GM04504 (cell line): ENCODE data around the gene SNRPA.
A peak's percentile ranks its signal among the peaks of the same experiment; 100 is the strongest.
"Not testable (repeated sequence)": the region's sequence is repeated elsewhere in the genome, so short reads cannot be mapped to it uniquely, and the experiment has no call there.

Experiments used
- DNase-seq: peaks from one replicate; pipeline ENCODE4 v3.0.0-alpha.2; 2012; ENCODE audit warnings: low read depth

The SNRPA gene

DNA sequence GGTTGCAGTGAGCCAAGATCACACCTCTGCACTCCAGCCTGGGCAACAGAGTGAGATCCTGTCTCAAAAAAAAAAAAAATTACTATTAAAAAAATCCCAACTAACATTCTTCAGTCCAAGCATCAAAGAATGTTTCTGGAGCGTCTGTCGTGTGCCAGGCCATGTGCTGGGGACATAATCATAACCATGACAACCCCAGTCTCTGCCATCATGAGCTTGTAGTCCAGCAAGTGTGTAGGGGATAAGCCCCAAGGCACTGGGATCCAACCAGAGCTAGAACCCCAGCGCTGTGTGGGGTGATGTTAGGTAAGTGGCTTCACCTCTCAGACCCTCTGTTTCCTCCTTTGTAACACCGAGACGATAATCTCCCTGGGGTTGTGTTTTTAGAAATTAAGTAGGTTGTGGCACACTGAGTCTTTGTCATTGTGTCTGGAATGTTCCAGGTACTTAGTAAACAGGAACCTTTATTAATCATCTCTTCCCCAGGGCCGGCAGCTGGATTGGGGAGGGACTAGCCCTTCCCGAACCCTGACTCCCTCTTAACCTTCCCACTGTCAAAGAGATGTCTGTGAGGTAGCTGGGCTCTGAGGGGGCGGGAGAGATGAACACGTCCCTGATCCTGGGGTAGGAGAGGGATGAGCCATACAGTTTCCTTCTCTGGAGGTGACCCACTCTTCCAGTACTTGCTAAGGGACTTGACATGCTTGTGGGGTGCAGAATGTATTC, 28.9 kb upstream of the SNRPA start:
- no peak for DNase-seq

DNA sequence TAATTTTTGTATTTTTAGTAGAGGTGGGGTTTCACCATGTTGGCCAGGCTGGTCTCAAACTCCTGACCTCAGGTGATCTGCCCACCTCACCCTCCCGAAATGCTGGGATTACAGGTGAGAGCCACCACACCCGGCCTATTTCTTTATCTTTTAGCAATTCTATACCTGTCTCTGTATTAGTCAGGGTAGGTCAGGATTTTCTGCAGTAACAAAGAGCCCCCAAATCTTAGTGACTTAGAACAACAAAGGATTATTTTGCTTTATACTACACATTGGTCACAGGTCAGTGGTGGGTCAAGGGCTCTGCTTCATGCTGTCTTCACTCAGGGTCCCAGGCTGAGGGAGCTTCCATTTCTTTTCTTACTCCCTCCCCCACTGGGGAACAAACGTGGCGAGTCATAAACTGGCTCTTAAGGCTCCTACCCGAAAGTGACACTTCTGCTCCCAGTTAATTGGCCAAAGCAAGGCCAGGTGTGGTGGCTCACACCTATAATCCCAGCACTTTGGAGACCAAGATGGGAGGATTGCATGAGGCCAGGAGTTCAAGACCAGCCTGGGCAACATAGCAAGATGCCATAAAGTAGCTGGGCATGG, 27.2 kb upstream of the SNRPA start:
- DNase-seq: no peak

DNA sequence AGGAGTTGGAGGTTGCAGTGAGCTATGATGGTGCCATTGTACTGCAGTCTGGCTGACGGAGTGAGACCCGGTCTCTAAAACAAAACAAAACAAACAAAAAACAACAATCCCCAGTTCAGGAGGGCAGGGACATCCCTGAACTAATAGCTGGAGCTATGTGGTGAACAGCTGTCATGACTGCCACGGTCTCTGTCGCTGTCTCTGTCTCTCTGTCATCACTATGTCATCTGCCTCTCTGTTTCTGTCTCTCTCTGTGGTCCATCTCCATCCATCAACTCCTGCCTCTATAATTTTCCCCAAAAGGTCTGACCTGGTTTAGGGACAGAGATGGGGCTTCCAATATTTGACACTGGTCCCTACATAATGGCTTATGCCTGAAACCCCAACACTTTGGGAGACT, 26.7 kb upstream of the SNRPA start:
- no peak for DNase-seq

DNA sequence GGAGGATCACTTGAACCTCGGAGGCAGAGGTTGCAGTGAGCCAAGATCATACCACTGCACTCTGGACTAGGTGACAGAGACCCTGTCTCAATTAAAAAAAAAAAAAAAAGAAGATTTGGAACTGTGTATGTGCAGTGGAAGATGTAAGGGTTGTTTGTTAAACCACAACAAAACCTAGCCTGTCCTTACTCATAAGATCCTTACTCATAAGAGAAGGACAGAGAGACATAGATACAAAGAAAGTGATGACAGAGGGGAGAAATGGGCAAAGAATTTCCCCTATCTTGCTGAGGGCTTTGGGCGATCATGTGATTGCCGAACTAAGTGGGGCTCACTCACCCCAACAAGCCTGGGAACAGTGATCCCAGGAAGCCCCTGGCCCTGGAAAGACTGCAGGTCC, 26.1 kb upstream of the SNRPA start:
- DNase-seq: no peak

DNA sequence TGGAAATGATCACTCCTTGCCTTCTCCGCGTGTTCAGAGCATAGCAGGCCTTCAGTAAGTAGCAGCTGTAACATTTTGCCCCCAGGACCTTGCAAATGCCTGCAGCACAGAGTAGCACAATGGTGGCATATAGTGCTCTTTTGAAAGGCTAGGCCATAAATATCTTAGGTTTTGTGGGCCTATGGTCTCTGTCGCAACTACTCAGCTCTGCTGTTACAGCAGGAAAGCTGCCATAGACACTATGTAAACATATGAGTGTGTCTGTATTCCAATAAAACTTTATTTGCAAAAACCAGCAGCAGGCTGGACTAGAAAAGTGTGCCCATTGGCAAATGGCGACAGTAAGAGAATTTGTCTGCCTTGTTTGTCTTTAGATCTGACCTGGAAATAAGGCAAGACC, 24.7 kb upstream of the SNRPA start:
- no peak for DNase-seq

DNA sequence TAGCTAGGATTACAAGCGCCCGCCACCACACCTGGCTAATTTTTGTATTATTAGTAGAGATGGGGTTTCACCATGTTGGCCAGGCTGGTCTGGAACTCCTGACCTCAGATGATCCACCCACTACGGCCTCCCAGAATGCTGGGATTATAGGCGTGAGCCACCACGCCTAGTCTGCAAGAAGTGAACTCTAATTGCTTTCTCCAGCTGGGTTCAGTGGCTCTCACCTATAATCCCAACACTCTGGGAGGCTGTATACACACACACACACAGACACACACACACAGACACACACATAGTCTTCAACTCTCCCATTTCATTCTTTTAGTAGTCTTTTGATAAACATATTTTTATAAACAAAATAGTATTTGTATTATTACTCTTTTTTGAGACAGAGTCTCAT, 20.9 kb upstream of the SNRPA start:
- not testable (repeated sequence) for DNase-seq

DNA sequence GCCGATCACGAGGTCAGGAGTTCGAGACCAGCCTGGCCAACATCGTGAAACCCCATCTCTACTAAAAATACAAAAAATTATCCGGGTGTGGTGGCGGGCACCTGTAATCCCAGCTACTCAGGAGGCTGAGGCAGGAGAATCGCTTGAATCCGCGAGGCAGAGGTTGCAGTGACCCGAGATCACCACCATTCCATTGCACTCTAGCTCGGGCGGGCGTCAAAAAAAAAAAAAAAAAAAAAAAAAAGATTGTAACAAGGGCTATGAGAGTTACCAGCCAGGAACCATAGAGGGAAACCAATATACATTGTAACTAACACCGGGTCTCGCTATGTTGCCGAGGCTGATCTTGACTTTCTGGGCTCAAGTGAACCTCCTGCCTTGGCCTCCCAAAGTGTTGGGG, 18.7 kb upstream of the SNRPA start:
- not testable (repeated sequence) for DNase-seq

DNA sequence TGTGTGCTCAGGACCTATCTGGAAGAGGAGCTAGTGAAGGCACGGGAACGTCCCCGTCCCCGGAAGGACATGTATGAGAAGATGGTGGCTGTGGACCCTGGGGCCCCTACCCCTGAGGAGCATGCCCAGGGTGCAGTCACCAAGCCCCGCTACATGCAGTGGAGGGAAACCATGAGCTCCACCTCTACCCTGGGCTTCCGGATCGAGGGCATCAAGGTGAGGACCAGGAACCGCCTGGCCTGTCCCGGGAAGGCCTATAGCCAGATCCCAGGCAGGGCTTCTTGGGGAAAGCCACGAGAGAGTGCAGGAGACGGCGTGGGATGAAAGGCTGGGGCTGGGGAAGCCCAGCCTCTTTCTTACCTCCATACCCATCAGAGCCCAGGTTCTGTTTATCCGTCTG, 17.9 kb upstream of the SNRPA start:
- DNase-seq: no peak

DNA sequence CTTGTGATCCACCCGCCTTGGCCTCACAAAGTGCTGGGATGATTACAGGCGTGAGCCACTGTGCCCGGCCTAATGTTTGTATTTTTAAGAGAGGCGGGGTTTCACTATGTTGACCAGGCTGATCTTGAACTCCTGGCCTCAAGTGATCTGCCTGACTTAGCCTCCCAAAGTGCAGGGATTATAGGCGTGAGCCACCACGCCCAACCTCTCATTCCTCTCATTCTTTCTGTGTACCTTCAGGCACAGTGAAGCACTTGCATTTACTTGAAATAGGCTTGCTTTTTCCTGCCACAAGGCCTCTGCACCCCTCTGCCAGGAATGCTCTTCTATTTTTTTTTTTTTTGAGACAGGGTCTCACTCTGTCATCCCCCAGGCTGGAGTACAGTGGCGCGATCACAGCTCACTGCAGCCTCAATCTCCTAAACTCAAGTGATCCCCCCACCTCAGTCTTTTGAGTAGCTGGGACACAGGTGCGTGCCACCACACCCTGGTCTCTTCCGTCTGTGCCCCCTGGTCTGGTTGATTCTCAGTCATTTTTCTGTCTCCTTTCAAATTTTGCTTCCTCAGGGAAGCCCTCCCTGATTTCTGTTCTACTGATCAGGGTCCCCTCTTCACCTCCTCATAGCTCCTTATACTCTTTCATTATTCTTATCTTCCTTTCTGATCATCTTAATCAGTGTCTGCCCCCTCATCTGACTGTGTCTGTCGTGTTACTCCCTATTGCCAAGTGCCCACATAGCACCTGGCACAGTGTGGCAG, 15.8 kb upstream of the SNRPA start:
- DNase-seq: no peak

DNA sequence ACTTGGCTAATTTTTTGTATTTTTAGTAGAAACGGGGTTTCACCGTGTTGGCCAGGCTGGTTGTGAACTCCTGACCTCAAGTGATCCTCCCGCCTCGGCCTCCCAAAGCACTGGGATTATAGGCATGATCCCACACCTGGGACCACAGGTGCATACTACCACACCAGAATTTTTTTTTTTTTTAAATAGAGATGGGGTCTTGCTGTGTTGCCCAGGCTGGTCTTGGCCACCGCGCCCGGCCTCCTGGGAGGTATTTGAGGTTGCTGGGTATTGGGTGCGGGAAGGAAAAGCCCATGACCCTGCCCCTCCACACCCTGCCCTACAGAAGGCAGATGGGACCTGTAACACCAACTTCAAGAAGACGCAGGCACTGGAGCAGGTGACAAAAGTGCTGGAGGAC, 14.3 kb upstream of the SNRPA start:
- no peak for DNase-seq

DNA sequence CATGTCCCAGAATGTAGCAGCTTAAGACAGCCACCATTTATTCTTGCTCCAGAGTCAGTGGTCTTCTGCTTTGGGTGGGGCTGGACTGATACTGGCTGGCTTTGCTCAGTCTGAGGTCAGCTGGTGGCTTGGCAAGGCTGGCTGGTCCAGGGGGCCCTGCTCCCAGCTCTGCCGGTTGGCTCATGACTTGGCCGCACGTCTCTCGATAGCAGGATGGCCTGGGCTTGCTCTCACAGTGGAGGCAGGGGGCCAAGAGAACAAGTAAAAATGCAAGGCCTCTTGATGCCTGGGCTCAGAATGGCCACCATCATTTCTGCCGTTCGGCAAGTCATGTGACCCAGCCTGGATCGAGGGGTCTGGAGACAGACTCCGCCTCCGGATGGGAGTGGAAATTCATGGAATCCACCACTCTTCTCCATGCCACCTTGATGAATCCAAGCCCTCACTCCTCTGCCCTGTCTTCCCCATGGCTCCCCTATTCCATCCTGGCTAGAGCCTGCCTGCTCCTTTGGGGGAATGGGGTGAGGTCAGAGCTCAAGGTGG, 13.8 kb upstream of the SNRPA start:
- DNase-seq: no peak

DNA sequence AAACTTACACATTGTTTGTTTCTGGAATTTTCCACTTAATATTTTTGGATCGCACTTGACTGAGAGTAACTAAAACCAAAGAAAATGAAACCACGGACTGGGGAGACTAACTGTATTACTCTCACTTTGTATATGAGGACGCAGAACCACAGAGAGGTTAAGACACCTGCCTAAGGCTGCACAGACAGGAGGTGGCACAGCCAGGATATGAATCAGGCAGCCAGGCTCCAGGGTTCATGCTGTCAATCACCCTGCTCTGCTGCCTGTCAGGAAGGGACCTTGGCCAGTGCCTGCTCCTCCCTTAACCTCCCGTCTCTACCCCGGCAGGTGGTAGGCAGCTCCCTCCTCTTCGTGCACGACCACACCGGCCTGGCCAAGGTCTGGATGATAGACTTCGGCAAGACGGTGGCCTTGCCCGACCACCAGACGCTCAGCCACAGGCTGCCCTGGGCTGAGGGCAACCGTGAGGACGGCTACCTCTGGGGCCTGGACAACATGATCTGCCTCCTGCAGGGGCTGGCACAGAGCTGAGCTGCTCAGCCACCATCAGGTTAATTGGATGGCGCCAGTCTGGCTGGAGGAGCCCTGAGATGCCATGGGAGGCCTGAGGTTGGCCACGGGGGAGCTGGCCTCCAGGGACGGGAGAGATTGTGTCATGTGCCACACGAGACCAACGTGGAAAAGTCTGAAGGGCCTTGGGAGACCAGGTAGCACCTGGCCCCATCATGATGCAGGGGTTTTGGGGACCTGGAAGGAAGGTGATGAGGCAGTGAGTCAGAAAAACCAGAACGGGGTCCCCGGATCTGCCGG, 11.8 kb upstream of the SNRPA start:
- DNase-seq: no peak

DNA sequence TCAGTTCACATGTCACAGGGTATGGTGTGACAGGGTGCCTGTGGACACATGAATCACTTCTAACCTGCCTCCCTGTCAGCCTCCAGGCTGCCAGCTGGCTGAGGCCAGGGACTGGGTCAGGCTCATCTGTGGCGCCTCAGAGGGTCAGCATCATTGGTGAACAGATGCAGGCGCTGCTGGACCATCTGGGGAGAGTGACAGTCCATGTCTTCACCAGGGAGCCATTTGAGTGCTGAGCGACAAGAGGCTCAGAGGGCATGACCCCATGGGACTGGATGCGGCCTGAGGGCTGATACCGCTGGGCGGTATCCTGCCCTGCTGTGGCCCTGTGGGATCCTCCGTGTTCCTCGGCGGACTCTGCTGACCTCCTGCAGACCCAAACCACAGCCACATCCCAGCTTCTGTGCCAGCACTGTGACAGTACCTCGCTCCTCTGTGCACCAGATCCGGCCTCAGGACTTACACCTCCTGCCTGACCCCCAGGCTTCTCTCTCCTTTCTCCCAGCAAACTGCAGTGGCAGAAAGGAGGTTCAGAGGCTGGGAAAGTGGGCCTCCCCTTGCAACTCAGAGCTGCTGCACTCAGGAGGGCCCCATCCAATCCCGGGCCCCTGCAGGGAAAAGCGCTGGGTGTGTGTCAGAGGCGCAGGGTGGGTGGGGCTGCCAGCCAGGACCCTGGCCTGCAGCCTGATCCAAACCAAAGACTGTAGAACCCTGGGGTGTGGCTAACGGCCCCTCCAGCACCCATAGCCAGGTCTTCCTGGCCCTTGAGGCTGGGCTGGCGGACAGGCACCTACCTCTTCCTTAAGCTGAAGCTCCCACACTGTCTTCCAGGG, 10.9 kb upstream of the SNRPA start:
- DNase-seq: no peak

DNA sequence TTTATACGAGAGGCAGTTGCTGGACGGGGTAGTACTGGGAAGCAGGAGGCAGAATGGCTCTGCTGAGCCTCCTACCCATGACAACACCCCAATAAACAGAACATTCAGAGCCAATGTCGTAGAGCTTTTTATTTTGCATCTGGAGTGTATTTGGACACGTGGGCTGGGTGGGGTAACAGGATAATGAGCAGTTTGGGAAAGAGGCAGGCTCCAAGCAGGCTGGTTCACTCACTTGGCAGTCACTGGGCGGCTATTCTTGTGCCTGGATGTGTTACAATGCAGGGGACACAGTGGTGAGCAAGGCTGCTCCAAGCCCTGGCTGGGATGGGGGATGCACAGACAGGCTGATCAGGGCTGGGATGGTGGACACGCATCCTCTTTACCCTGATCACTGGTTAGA, 10.3 kb upstream of the SNRPA start:
- DNase-seq: peak; percentile 82

DNA sequence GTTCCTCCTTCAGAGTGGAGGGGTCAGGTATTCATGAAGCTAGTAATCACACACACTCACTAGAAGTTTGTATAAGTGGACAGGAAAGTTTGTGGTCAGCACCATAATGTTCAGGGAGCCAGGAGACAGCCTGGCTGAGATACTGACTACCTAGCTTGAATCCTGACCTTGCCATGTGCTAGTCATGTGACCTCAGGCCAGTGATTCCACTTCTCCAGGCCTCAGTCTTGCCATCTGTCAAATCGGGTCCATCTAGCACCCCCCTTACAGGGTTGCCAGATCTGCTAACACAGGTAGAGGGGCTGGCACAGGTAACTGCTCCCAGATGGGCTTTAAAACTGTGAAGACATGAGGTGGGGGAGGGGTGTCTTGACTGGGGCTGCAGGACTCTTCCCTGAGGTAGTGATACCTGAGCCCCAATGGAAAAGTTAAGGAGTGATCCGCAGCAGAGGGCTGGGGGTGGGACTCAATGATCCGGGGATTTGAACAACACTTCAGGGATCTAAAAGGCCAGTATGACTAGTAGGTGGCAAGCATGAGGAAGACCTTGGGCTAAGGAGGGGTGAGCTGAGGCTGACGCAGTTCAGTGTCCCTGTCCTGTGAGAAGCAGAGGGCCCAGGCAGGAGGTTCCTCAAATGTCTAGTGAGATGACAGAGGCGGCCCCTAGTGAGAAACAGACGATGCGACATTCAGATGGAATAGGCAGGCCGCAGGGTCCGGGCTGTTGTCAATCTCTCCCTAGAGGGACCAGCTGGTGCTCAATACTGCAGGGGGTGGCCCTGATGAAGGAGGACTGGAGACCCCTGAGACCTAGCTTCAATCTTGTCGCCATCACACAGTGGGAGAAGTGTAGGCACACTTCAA, 9.2 kb upstream of the SNRPA start:
- DNase-seq: no peak

DNA sequence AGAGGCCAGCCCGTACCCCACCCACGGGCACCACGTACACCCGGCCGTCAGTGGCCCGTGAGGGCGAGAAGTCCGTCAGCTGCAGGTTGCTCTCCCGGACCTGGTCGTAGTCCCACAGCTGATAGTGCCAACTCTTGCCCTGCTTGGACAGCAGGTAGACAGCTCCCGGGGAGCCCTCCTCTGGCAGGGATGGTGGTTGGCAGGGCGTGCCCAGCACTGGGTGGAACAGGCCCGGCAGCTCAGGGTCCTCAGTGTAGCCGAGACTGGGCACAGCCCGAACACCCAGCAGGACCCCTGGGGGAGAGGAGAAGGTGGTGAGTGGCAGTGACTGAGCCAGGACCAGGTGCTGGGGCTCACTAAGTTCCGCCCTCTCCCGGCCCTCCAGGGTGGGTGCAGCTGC, 8.5 kb upstream of the SNRPA start:
- DNase-seq: no peak

DNA sequence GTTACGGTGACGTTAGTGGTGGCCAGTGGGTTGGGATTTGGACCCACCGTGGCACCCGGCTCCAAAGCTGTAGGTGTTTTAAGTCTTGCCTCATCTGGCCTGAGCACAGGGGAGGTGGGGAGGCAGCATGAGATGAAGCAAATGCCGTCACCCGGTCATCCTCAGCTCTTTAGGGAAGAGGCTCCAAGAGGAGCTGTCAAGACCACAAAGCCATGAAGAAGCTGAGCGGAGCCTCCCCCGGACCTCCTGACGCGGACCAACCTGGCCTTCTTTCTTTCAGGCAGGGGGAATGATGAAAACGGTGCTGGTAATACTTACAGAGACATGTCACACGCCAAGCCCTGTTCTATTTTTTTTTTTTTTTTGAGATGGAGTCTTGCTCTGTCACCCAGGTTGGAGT, 8.1 kb upstream of the SNRPA start:
- DNase-seq: no peak

DNA sequence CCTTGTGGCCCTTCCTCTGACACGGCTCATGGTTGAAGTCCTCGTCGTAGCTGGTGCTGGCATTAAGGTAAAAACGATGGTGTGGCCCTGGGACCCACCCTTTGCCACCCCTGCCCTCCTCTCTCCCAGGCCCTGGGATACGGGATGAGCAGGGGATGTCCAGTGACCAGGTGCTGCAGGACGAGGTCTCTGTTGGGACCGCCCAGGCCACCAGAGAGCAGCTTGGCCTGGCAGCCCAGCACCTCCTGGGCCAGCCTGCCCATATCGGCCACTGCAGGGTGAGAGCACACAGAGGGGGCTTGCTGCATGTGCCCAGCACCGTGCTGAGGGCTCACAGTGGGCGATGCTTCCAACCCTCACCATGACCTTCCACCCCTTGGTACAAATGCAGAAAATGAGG, 7.1 kb upstream of the SNRPA start:
- DNase-seq: no peak

DNA sequence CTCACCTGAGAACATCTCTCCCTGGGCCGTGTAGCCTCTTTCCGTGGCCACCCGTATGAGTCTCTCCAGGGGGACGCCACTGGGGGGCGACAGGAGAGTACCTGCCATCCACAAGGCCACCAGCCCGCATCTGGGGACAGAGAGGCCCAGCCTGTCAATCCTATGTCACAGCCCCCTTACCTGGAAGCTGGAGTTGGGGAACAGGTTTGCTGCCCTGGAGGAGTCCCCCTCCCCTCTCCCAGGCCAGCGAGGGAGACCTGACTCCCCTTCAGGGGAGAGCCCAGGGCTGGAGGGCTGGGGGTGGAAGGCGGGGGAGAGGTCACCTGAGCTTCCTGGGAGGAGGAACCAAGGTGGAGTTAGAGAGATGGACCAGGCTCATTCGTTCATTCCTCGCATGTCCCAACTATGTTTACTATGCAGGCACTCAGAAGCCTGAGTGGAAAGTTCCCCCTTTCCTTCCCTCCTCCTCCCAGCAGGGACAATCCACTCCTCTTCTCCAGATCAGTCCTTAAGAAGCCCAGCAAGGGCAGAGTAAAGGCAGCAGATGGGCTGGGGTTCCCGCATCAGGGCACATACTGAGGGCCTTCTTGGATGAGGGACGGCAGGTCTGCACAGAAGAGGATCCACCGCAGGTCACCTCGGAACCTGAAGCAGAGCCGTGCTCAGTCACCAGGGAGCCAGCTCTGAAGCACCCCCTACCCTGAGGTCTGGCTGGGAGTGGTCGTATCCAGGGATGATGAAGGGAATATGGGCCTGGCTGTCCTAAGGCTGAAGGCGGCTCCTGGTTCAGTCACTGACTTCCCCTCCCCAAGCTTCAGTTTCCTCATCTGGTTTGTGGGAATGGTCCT, 6.2 kb upstream of the SNRPA start:
- no peak for DNase-seq

DNA sequence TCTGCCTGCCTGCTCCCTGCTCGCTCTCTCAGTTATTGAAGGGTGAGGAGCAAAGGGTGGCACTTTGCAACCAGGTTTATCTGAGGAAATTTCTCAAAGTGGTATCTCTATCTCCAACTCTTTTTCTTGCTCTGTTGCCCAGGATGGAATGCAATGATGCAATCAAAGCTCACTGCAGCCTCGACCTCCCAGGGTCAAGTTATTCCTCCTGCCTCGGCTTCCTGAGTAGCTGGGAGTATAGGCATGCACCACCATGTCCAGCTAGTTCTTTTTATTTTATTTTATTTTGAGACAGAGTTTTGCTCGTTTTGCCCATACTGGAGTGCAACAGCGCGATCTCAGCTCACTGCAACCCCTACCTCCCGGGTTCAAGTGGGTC, 5.6 kb upstream of the SNRPA start:
- no peak for DNase-seq
